Peyer's patch (tissue), 4 donors: Measurements from ENCODE around the gene FAM184B. TPM values are rescaled to one million over a fixed set of nuclear protein-coding genes. Genes with fewer than 3 reads are reported as not detected.

ENCODE experiments used
- DNase-seq, 3 donors: peaks; one replicate each; pipeline ENCODE4 v3.0.0-alpha.2; 2017 to 2019
- H3K27ac ChIP-seq, 4 donors: fragments of 200-600 bp; sonication (generic); one replicate each; pipeline ENCODE4 v1.5.1; 2016 to 2019
- H3K27me3 ChIP-seq, 2 donors: fragments of 200-600 bp; sonication (generic); one replicate each; pipeline ENCODE4 v1.5.1; 2019
- H3K36me3 ChIP-seq, 3 donors: fragments of 200-600 bp; sonication (generic); one replicate each; pipeline ENCODE4 v1.5.1; 2016 to 2019
- H3K4me1 ChIP-seq, 4 donors: fragments of 200-600 bp; sonication (generic); one replicate each; pipeline ENCODE4 v1.5.1; 2016 to 2019
- H3K4me3 ChIP-seq, 4 donors: fragments of 200-600 bp; sonication (generic); 1 replicate in 3 of 4; 2 replicates in 1 of 4; pipeline ENCODE4 v1.5.1; 2016 to 2019; ENCODE audit warnings: mild to moderate bottlenecking in 1 of 4
- H3K9me3 ChIP-seq, 4 donors: fragments of 200-600 bp; sonication (generic); one replicate each; pipeline ENCODE4 v1.5.1; 2016 to 2019; ENCODE audit warnings: mild to moderate bottlenecking in 1 of 4
- CTCF ChIP-seq, 6 experiments: fragments of 450-650 bp in 4 of 6; fragments of 200-600 bp in 2 of 6; sonication (generic) in 1 of 6; IDR thresholded peaks; one replicate each; pipeline ENCODE4 v1.5.1; 2017 to 2019; ENCODE audit warnings: antibody characterized with exemption in 6 of 6, mild to moderate bottlenecking in 3 of 6, moderate library complexity in 1 of 6
- POLR2A ChIP-seq, 2 donors: fragments of 450-650 bp; IDR thresholded peaks; one replicate each; pipeline ENCODE4 v1.5.1; 2017; ENCODE audit warnings: antibody characterized with exemption in 2 of 2, mild to moderate bottlenecking in 2 of 2, moderate library complexity in 2 of 2
- total RNA-seq, 4 donors: library from RNA; depleted of rRNA; stranded (reverse); fragments of >200 nt; gene quantifications; one replicate each; pipeline ENCODE4 v1.1.0, GENCODE V29; 2016

Gene FAM184B
- total RNA-seq, 4 donors from 2014 or later: not detected

- no peak for DNase-seq
- Histone ChIP-seq H3K27ac (no peak overlapping the region), H3K4me1 (no peaks in the 10 kb centered on the region), H3K27me3 (no peaks in the 10 kb centered on the region), H3K9me3 (no peaks in the 10 kb centered on the region), H3K36me3 (no peaks in the 10 kb centered on the region), H3K4me3 (no peak overlapping the region)
- TF ChIP-seq POLR2A (IDR thresholded peaks at IDR 0.05) (no peak), CTCF (IDR thresholded peaks at IDR 0.05) (no peak)
Measured at GRCh38 chr4:17682222-17682566, 99.2 kb downstream of the FAM184B start.

GRCh38 chr4:17681281-17682221 lies 99.9 kb downstream of the FAM184B start:
- no peak overlapping the region for H3K27ac ChIP-seq

GRCh38 chr4:17680559-17681280 lies 100.7 kb downstream of the FAM184B start:
- no peak overlapping the region for H3K27ac ChIP-seq
- no peaks in the 10 kb centered on the region for H3K36me3 ChIP-seq
- H3K4me1 ChIP-seq: no peaks in the 10 kb centered on the region
- no peak for TF ChIP-seq POLR2A (IDR thresholded peaks at IDR 0.05)
- no peak for TF ChIP-seq CTCF (IDR thresholded peaks at IDR 0.05)
- no peak for DNase-seq
- no peak overlapping the region for H3K4me3 ChIP-seq
- H3K27me3 ChIP-seq: no peaks in the 10 kb centered on the region
- no peaks in the 10 kb centered on the region for H3K9me3 ChIP-seq

More at GRCh38 chr4:17681281-17682221, 99.9 kb downstream of the FAM184B start:
- no peaks in the 10 kb centered on the region for H3K4me1 ChIP-seq
- no peaks in the 10 kb centered on the region for H3K36me3 ChIP-seq
- DNase-seq: no peak
- no peak overlapping the region for H3K4me3 ChIP-seq
- TF ChIP-seq POLR2A (IDR thresholded peaks at IDR 0.05): no peak
- TF ChIP-seq CTCF (IDR thresholded peaks at IDR 0.05): no peak
- no peaks in the 10 kb centered on the region for H3K27me3 ChIP-seq
- no peaks in the 10 kb centered on the region for H3K9me3 ChIP-seq

GRCh38 chr4:17670423-17670822 lies 111.0 kb downstream of the FAM184B start:
- TF ChIP-seq CTCF (IDR thresholded peaks at IDR 0.05): no peak
- no peak for TF ChIP-seq POLR2A (IDR thresholded peaks at IDR 0.05)
- H3K9me3 ChIP-seq: no peaks in the 10 kb centered on the region
- no peaks in the 10 kb centered on the region for H3K4me1 ChIP-seq
- DNase-seq: no peak
- no peaks in the 10 kb centered on the region for H3K27me3 ChIP-seq
- no peak overlapping the region for H3K27ac ChIP-seq
- H3K4me3 ChIP-seq: no peak overlapping the region
- no peaks in the 10 kb centered on the region for H3K36me3 ChIP-seq

GRCh38 chr4:17667653-17668201 lies 113.7 kb downstream of the FAM184B start:
- H3K4me1 ChIP-seq: no peaks in the 10 kb centered on the region
- H3K4me3 ChIP-seq: no peak overlapping the region
- DNase-seq: no peak
- H3K27me3 ChIP-seq: no peaks in the 10 kb centered on the region
- TF ChIP-seq POLR2A (IDR thresholded peaks at IDR 0.05) (no peak), CTCF (IDR thresholded peaks at IDR 0.05) (no peak)
- H3K9me3 ChIP-seq: no peaks in the 10 kb centered on the region
- no peak overlapping the region for H3K27ac ChIP-seq
- no peaks in the 10 kb centered on the region for H3K36me3 ChIP-seq
